Natural killer cell (primary cell): Measurements from ENCODE around the gene SGSM2. TPM values are rescaled to one million over a fixed set of nuclear protein-coding genes. Genes with fewer than 3 reads are reported as not detected.

Experiments
- ATAC-seq, 3 donors: fragments of 150-1000 bp in 2 of 3; fragments of 200-7000 bp in 1 of 3; cut with Tn5 transposase; 1 replicate in 1 of 3; 2 replicates in 2 of 3; pipeline ENCODE4 v1.10.0; 2021; ENCODE audit warnings: mild to moderate bottlenecking in 2 of 3, moderate library complexity in 2 of 3
- DNase-seq, 2 donors: peaks; one replicate each; pipeline versions ENCODE4 v3.0.0 to v3.0.0-alpha.2; 2013 to 2021; ENCODE audit warnings: mixed read lengths in 1 of 2
- H3K27ac ChIP-seq: one replicate; pipeline ENCODE4 v1.5.1; 2013; ENCODE audit warnings: mild to moderate bottlenecking, low read length
- H3K27me3 ChIP-seq: one replicate; pipeline ENCODE4 v1.6.1; 2013; ENCODE audit warnings: low read length; ENCODE audit not compliant: control insufficient read depth, insufficient read depth
- H3K36me3 ChIP-seq: one replicate; pipeline ENCODE4 v1.6.1; 2013; ENCODE audit warnings: low read length; ENCODE audit not compliant: control insufficient read depth, insufficient read depth
- H3K4me1 ChIP-seq: one replicate; pipeline ENCODE4 v1.6.1; 2013; ENCODE audit warnings: low read length; ENCODE audit not compliant: control insufficient read depth, insufficient read depth
- H3K4me3 ChIP-seq: one replicate; pipeline ENCODE4 v1.5.1; 2013; ENCODE audit warnings: low read length
- H3K9me3 ChIP-seq: one replicate; pipeline ENCODE4 v1.6.1; 2013; ENCODE audit warnings: low read length; ENCODE audit not compliant: control insufficient read depth, insufficient read depth
- H3K27ac Mint-ChIP-seq, 2 donors: one replicate each; pipeline ENCODE4 v1.8.0; 2022; ENCODE audit warnings: mild to moderate bottlenecking in 2 of 2, mixed read lengths in 2 of 2, moderate library complexity in 1 of 2
- H3K27me3 Mint-ChIP-seq, 2 donors: one replicate each; pipeline ENCODE4 v1.8.0; 2022; ENCODE audit warnings: low read depth in 2 of 2, mixed read lengths in 2 of 2
- H3K36me3 Mint-ChIP-seq: one replicate; pipeline ENCODE4 v1.8.0; 2022; ENCODE audit warnings: mixed read lengths
- H3K4me1 Mint-ChIP-seq, 2 donors: one replicate each; pipeline ENCODE4 v1.8.0; 2022; ENCODE audit warnings: mixed read lengths in 2 of 2
- H3K4me3 Mint-ChIP-seq: one replicate; pipeline ENCODE4 v1.8.0; 2022; ENCODE audit warnings: mild to moderate bottlenecking, moderate library complexity, mixed read lengths
- H3K9me3 Mint-ChIP-seq, 2 donors: one replicate each; pipeline ENCODE4 v1.8.0; 2022; ENCODE audit warnings: mixed read lengths in 2 of 2
- CTCF ChIP-seq: fragments of 200-600 bp; IDR thresholded peaks from one replicate; pipeline ENCODE4 v1.8.0; 2022; ENCODE audit warnings: antibody characterized with exemption
- WGBS: methylation state at CpG from one replicate; pipeline ENCODE4 v1.1.7; 2013; ENCODE audit warnings: missing lambda C conversion rate; ENCODE audit not compliant: insufficient coverage; 5-methylcytosine and 5-hydroxymethylcytosine counted together
- intact Hi-C: fragments of 100-400 bp; cut with micrococcal nuclease; formaldehyde crosslinking; loops from one replicate; pipeline ENCODE4 v1.14.2; 2022
- total RNA-seq, 4 donors: library from RNA; stranded (reverse); fragments of 120-200 nt in 1 of 4; gene quantifications; one replicate each; pipeline versions ENCODE4 v1.2.3 to v1.2.4, GENCODE V29; 2013 to 2022

SGSM2 gene
- total RNA-seq, 3 donors from 2014 or later (not counting 1 experiment from before 2014, with no cell fraction given): 65.4 to 75.7 (median 73.6) TPM

- Histone ChIP-seq H3K9me3 (no peaks in the 10 kb centered on the region), H3K27me3 (no peaks in the 10 kb centered on the region), H3K36me3 (peaks cover 31% of the 10 kb centered on the region), H3K4me3 (no peak overlapping the region), H3K4me1 (no peaks in the 10 kb centered on the region), H3K27ac (no peak overlapping the region)
- Mint-ChIP-seq H3K4me1 (peaks cover 0 to 4% of the 10 kb centered on the region in 2 donors), H3K27me3 (no peaks in the 10 kb centered on the region), H3K36me3 (peaks cover 7% of the 10 kb centered on the region), H3K27ac (no peak overlapping the region), H3K4me3 (no peak overlapping the region), H3K9me3 (no peaks in the 10 kb centered on the region)
- DNase-seq (no peak), ATAC-seq (no peak)
- intact Hi-C loops: no loop called here
- no peak for TF ChIP-seq CTCF
- 95% methylated on average over 27 of the region's 27 CpGs for WGBS
Observed at GRCh38 chr17:2421315-2422147, 84.2 kb downstream of the SGSM2 start.

GRCh38 chr17:2423271-2423670 is 86.0 kb downstream of the SGSM2 start:
- Mint-ChIP-seq H3K9me3 (no peaks in the 10 kb centered on the region), H3K4me1 (peaks cover 0 to 4% of the 10 kb centered on the region in 2 donors), H3K4me3 (no peak overlapping the region), H3K36me3 (peaks cover 7% of the 10 kb centered on the region), H3K27me3 (no peaks in the 10 kb centered on the region), H3K27ac (no peak overlapping the region)
- no peaks in the 10 kb centered on the region for H3K9me3 ChIP-seq
- DNase-seq: no peak
- H3K4me3 ChIP-seq: no peak overlapping the region
- H3K27me3 ChIP-seq: no peaks in the 10 kb centered on the region
- H3K36me3 ChIP-seq: peaks cover 31% of the 10 kb centered on the region
- H3K27ac ChIP-seq: no peak overlapping the region
- 88% methylated on average over 5 of the region's 6 CpGs for WGBS
- no peak for ATAC-seq
- H3K4me1 ChIP-seq: no peaks in the 10 kb centered on the region
- no peak for TF ChIP-seq CTCF
- intact Hi-C loops: no loop called here

DNA sequence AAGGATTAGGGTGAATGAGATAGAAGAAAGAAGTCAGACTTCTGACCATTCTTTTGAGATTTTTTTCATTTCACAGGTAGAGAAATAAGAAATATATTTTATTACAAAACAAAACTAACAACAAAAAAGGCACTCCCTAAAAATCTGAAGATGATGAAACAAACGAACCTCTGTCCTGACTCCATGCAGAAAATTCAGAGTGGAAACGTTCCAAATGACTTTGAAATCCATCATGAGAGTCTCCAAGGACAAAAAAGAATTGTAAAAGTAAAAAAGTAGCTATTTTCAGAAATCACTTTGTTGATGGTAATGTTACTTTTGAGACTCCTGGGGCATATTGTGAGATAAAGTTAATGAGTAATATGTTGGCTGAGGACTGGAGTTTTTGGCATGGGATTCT is 89.9 kb downstream of the SGSM2 start:
- WGBS: 100% methylated on average over 2 of the region's 2 CpGs
- Mint-ChIP-seq H3K27me3 (no peaks in the 10 kb centered on the region), H3K4me1 (peaks cover 0 to 4% of the 10 kb centered on the region in 2 donors), H3K4me3 (no peak overlapping the region), H3K27ac (no peak overlapping the region), H3K9me3 (no peaks in the 10 kb centered on the region), H3K36me3 (peaks cover 7% of the 10 kb centered on the region)
- Histone ChIP-seq H3K4me3 (no peak overlapping the region), H3K4me1 (no peaks in the 10 kb centered on the region), H3K36me3 (peaks cover 2% of the 10 kb centered on the region), H3K27me3 (no peaks in the 10 kb centered on the region), H3K27ac (no peak overlapping the region), H3K9me3 (no peaks in the 10 kb centered on the region)
- no peak for TF ChIP-seq CTCF
- intact Hi-C loops: no loop called here
- no peak for ATAC-seq
- no peak for DNase-seq
